ENCODE measurements around the gene FGF18. TPM values are rescaled to one million over a fixed set of nuclear protein-coding genes. Genes with fewer than 3 reads are reported as not detected.

FGF18 gene
- total and polyA plus RNA-seq, 4 donors = 1.8 to 3.4 (median 2.5) TPM

GRCh38 chr5:171427318-171428167 is 8.1 kb downstream of the FGF18 start:
- TF ChIP-seq, protein P1, sequence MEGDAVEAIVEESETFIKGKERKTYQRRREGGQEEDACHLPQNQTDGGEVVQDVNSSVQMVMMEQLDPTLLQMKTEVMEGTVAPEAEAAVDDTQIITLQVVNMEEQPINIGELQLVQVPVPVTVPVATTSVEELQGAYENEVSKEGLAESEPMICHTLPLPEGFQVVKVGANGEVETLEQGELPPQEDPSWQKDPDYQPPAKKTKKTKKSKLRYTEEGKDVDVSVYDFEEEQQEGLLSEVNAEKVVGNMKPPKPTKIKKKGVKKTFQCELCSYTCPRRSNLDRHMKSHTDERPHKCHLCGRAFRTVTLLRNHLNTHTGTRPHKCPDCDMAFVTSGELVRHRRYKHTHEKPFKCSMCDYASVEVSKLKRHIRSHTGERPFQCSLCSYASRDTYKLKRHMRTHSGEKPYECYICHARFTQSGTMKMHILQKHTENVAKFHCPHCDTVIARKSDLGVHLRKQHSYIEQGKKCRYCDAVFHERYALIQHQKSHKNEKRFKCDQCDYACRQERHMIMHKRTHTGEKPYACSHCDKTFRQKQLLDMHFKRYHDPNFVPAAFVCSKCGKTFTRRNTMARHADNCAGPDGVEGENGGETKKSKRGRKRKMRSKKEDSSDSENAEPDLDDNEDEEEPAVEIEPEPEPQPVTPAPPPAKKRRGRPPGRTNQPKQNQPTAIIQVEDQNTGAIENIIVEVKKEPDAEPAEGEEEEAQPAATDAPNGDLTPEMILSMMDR (IDR thresholded peaks at IDR 0.05; ENCODE audit: control extremely low read depth, extremely low read depth) = no peak
- Histone ChIP-seq H3K27ac (ENCODE audit: low read depth in 1 of 2, low read length in 1 of 2) (no peak overlapping the region), H3K4me3 (no peak overlapping the region), H3K9me3 (ENCODE audit: control insufficient read depth in 4 of 4, insufficient read depth in 3 of 4, low read length in 3 of 4) (no peaks in the 10 kb centered on the region), H3K4me1 (ENCODE audit: control insufficient read depth in 5 of 5, insufficient read depth in 5 of 5, low read length in 5 of 5) (peaks cover 0 to 14% (median 0%) of the 10 kb centered on the region in 5 donors), H3K36me3 (ENCODE audit: control insufficient read depth in 4 of 4, insufficient read depth in 4 of 4, low read length in 4 of 4) (no peaks in the 10 kb centered on the region), H3K9ac (ENCODE audit: insufficient read depth in 1 of 2, low read length in 2 of 2) (peak overlapping the region in 1 of 2 donors; percentile 10), H3K27me3 (ENCODE audit: control insufficient read depth in 3 of 3, insufficient read depth in 3 of 3, low read length in 2 of 3) (peaks cover 0 to 2% (median 0%) of the 10 kb centered on the region in 3 donors)
- 82 to 87% methylated on average over 20 of the region's 20 CpGs for WGBS, 2 donors
- DNase-seq (peak; percentile 33 to 69 (median 62)), ATAC-seq (ENCODE audit: insufficient read depth, low FRiP score) (no peak)

- WGBS, 2 donors = 94 to 95% methylated on average over 9 of the region's 9 CpGs
- Histone ChIP-seq H3K9ac (ENCODE audit: insufficient read depth in 1 of 2, low read length in 2 of 2) (peak overlapping the region in 1 of 2 donors; percentile 10), H3K4me3 (no peak overlapping the region), H3K27ac (ENCODE audit: low read depth in 1 of 2, low read length in 1 of 2) (no peak overlapping the region), H3K27me3 (ENCODE audit: control insufficient read depth in 3 of 3, insufficient read depth in 3 of 3, low read length in 2 of 3) (peaks cover 0 to 2% (median 0%) of the 10 kb centered on the region in 3 donors), H3K9me3 (ENCODE audit: control insufficient read depth in 4 of 4, insufficient read depth in 3 of 4, low read length in 3 of 4) (no peaks in the 10 kb centered on the region), H3K4me1 (ENCODE audit: control insufficient read depth in 5 of 5, insufficient read depth in 5 of 5, low read length in 5 of 5) (peaks cover 0 to 14% (median 0%) of the 10 kb centered on the region in 5 donors), H3K36me3 (ENCODE audit: control insufficient read depth in 4 of 4, insufficient read depth in 4 of 4, low read length in 4 of 4) (no peaks in the 10 kb centered on the region)
- TF ChIP-seq, protein P1 (IDR thresholded peaks at IDR 0.05; ENCODE audit: control extremely low read depth, extremely low read depth) = no peak
- no peak for ATAC-seq (ENCODE audit: insufficient read depth, low FRiP score)
- no peak for DNase-seq
Observed at GRCh38 chr5:171428168-171428696, 8.8 kb downstream of the FGF18 start.

- Histone ChIP-seq H3K9me3 (ENCODE audit: control insufficient read depth in 4 of 4, insufficient read depth in 3 of 4, low read length in 3 of 4) (no peaks in the 10 kb centered on the region), H3K27me3 (ENCODE audit: control insufficient read depth in 3 of 3, insufficient read depth in 3 of 3, low read length in 2 of 3) (peaks cover 0 to 2% (median 0%) of the 10 kb centered on the region in 3 donors), H3K4me3 (no peak overlapping the region), H3K4me1 (ENCODE audit: control insufficient read depth in 5 of 5, insufficient read depth in 5 of 5, low read length in 5 of 5) (peaks cover 0 to 14% (median 0%) of the 10 kb centered on the region in 5 donors), H3K9ac (ENCODE audit: insufficient read depth in 1 of 2, low read length in 2 of 2) (no peak overlapping the region), H3K36me3 (ENCODE audit: control insufficient read depth in 4 of 4, insufficient read depth in 4 of 4, low read length in 4 of 4) (no peaks in the 10 kb centered on the region), H3K27ac (ENCODE audit: low read depth in 1 of 2, low read length in 1 of 2) (no peak overlapping the region)
- no peak for ATAC-seq (ENCODE audit: insufficient read depth, low FRiP score)
- DNase-seq = no peak
- 89 to 95% methylated on average over 16 of the region's 16 CpGs for WGBS, 2 donors
- TF ChIP-seq, protein P1 (IDR thresholded peaks at IDR 0.05; ENCODE audit: control extremely low read depth, extremely low read depth) = no peak
Observed at GRCh38 chr5:171428809-171429542, 9.5 kb downstream of the FGF18 start.

Data from lung (tissue), 12 donors.